Epithelial cell of prostate (primary cell): ENCODE measurements around the gene CCR4.
"Not testable (repeated sequence)": the region's sequence is repeated elsewhere in the genome, so short reads cannot be mapped to it uniquely, and the experiment has no call there.

Experiments used
- DNase-seq: peaks from one replicate; pipeline ENCODE4 v3.0.0-alpha.2; 2011; ENCODE audit warnings: low read depth, low spot score
- H3K27ac ChIP-seq: fragments of 450-650 bp; 2 replicates; pipeline ENCODE4 v1.5.1; 2017; ENCODE audit warnings: mild to moderate bottlenecking

CCR4 gene

GRCh38 chr3:32951410-32951811 lies at the start of gene CCR4:
Gene CCR4 (plus strand): TSS chr3:32951644. CDS start chr3:32953423, 1,779 bp downstream.
- H3K27ac ChIP-seq: no peak within 1 kb of the TSS
- no peak for DNase-seq

GRCh38 chr3:32902887-32903371 lies 48.5 kb upstream of the CCR4 start:
- not testable (repeated sequence) for DNase-seq

GRCh38 chr3:32903953-32904352 lies 47.5 kb upstream of the CCR4 start:
- no peak for DNase-seq
- no peak overlapping the region for H3K27ac ChIP-seq

More at GRCh38 chr3:32902887-32903371, 48.5 kb upstream of the CCR4 start:
- H3K27ac ChIP-seq: not testable (repeated sequence)

GRCh38 chr3:32909999-32910398 lies 41.4 kb upstream of the CCR4 start:
- no peak for DNase-seq
- no peak overlapping the region for H3K27ac ChIP-seq

- H3K27ac ChIP-seq: no peak overlapping the region
- DNase-seq: no peak
Observed at GRCh38 chr3:32910954-32911353, 40.5 kb upstream of the CCR4 start.

GRCh38 chr3:32912046-32912445 lies 39.4 kb upstream of the CCR4 start:
- no peak for DNase-seq
- no peak overlapping the region for H3K27ac ChIP-seq

GRCh38 chr3:32913790-32914446 lies 37.5 kb upstream of the CCR4 start:
- DNase-seq: peak; percentile 39
- peak overlapping the region; percentile 43 for H3K27ac ChIP-seq

GRCh38 chr3:32919920-32920319 lies 31.5 kb upstream of the CCR4 start:
- no peak for DNase-seq
- no peak overlapping the region for H3K27ac ChIP-seq

- DNase-seq: no peak
- H3K27ac ChIP-seq: no peak overlapping the region
Observed at GRCh38 chr3:32922078-32922477, 29.4 kb upstream of the CCR4 start.

- no peak overlapping the region for H3K27ac ChIP-seq
- no peak for DNase-seq
Observed at GRCh38 chr3:32930161-32930560, 21.3 kb upstream of the CCR4 start.

GRCh38 chr3:32931273-32931672 lies 20.2 kb upstream of the CCR4 start:
- DNase-seq: not testable (repeated sequence)

GRCh38 chr3:32934150-32934742 lies 17.2 kb upstream of the CCR4 start:
- H3K27ac ChIP-seq: no peak overlapping the region
- DNase-seq: no peak

More at GRCh38 chr3:32931273-32931672, 20.2 kb upstream of the CCR4 start:
- not testable (repeated sequence) for H3K27ac ChIP-seq

- no peak for DNase-seq
Observed at GRCh38 chr3:32937331-32937730, 14.1 kb upstream of the CCR4 start.

GRCh38 chr3:32939531-32940284 lies 11.7 kb upstream of the CCR4 start:
- not testable (repeated sequence) for H3K27ac ChIP-seq, DNase-seq

More at GRCh38 chr3:32937331-32937730, 14.1 kb upstream of the CCR4 start:
- no peak overlapping the region for H3K27ac ChIP-seq

- DNase-seq: no peak
- no peak overlapping the region for H3K27ac ChIP-seq
Observed at GRCh38 chr3:32940726-32941125, 10.7 kb upstream of the CCR4 start.

GRCh38 chr3:32945136-32945535 lies 6.3 kb upstream of the CCR4 start:
- H3K27ac ChIP-seq: peak overlapping the region; percentile 11
- DNase-seq: peak; percentile 69

- DNase-seq, H3K27ac ChIP-seq: not testable (repeated sequence)
Observed at GRCh38 chr3:32945598-32945997, 5.8 kb upstream of the CCR4 start.

- no peak overlapping the region for H3K27ac ChIP-seq
- no peak for DNase-seq
Observed at GRCh38 chr3:32946973-32947788, 4.3 kb upstream of the CCR4 start.

- no peak overlapping the region for H3K27ac ChIP-seq
- no peak for DNase-seq
Observed at GRCh38 chr3:32947789-32948238, 3.6 kb upstream of the CCR4 start.
